ENCODE data around the gene GPC1. TPM values are rescaled to one million over a fixed set of nuclear protein-coding genes. Genes with fewer than 3 reads are reported as not detected.

The GPC1 gene
- total RNA-seq, 1 experiment from 2014 or later: 38.9 TPM

DNA sequence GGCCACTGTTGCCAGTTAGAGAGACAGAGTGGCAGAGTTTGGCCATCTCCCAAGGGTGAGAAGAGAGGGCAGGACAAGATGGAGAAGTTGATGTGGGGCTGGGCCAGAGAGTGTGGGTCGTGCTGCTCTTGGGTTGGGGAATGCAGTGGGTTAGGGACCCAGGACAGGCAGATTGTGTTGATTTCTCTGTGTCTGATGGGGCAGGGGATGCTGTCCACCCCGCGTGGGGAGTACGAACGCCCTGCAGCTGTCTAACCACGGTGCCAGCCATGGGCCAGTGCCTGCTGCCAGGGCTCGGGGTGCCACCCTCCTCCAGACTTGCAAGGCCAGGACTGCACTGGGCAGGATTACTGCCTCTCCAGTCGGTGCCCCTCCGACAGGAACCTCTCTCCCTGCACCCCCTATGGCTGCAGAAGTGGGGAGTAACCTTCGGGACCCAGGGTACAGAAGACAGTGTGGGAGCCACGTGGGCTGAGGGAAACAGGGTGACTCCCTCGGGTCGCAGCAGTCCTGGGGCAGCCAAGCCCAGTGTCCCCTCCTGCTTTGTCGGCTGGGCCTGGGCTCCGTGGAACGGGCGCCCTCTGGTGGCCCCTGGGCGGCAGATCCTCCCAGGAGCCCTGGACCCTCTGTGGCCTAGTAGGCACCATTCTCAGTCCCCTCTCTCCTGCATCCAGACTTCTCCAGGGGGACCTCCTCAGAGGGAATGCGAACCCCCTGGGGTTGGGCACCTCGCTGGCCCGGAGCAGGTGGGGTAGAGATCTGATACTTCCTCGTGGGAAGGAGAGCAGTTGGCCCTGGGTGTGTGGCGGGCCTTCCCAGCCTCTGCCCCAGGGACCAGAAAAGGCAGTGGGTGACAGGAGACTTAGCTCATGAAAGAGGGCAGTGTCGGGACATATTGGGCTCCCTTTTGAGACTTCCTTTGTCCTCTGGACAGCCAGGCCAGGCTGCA lies 2.7 kb downstream of the GPC1 start:
- Mint-ChIP-seq H3K4me1 (ENCODE audit: insufficient read depth, unreplicated experiment) (peaks cover 15% of the 10 kb centered on the region), H3K27ac (ENCODE audit: low read depth, unreplicated experiment) (peak overlapping the region; percentile 31), H3K27me3 (ENCODE audit: insufficient read depth, unreplicated experiment) (no peaks in the 10 kb centered on the region), H3K9me3 (ENCODE audit: unreplicated experiment) (no peaks in the 10 kb centered on the region), H3K4me3 (ENCODE audit: unreplicated experiment) (peak overlapping the region; percentile 69), H3K36me3 (ENCODE audit: insufficient read depth, unreplicated experiment) (no peaks in the 10 kb centered on the region)
- POLR2A ChIA-PET: interaction anchor here (0.7 kb wide), 1 partner anchor 11 kb away, joined by 4 read pairs; no protein-coding TSS in a partner anchor
- TF ChIP-seq, protein P1, sequence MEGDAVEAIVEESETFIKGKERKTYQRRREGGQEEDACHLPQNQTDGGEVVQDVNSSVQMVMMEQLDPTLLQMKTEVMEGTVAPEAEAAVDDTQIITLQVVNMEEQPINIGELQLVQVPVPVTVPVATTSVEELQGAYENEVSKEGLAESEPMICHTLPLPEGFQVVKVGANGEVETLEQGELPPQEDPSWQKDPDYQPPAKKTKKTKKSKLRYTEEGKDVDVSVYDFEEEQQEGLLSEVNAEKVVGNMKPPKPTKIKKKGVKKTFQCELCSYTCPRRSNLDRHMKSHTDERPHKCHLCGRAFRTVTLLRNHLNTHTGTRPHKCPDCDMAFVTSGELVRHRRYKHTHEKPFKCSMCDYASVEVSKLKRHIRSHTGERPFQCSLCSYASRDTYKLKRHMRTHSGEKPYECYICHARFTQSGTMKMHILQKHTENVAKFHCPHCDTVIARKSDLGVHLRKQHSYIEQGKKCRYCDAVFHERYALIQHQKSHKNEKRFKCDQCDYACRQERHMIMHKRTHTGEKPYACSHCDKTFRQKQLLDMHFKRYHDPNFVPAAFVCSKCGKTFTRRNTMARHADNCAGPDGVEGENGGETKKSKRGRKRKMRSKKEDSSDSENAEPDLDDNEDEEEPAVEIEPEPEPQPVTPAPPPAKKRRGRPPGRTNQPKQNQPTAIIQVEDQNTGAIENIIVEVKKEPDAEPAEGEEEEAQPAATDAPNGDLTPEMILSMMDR (IDR thresholded peaks at IDR 0.05; ENCODE audit: unreplicated experiment): peak; percentile 96
- DNase-seq (ENCODE audit: unreplicated experiment): peak; percentile 76
- CTCF ChIA-PET: interaction anchor here (0.6 to 2.4 kb wide), 20 partner anchors 11 to 384 kb away, joined by 3 to 28 read pairs (median 4); no protein-coding TSS in a partner anchor
- BruUV-seq (replicated peaks): no TSS peak
- intact Hi-C loops (cut with micrococcal nuclease): loop anchor here (1.0 to 10.0 kb wide), 3 partner anchors 113 to 373 kb away; no protein-coding TSS in a partner anchor

- Mint-ChIP-seq H3K36me3 (ENCODE audit: insufficient read depth, unreplicated experiment) (no peaks in the 10 kb centered on the region), H3K4me3 (ENCODE audit: unreplicated experiment) (no peak overlapping the region), H3K9me3 (ENCODE audit: unreplicated experiment) (no peaks in the 10 kb centered on the region), H3K4me1 (ENCODE audit: insufficient read depth, unreplicated experiment) (peaks cover 6% of the 10 kb centered on the region), H3K27me3 (ENCODE audit: insufficient read depth, unreplicated experiment) (no peaks in the 10 kb centered on the region), H3K27ac (ENCODE audit: low read depth, unreplicated experiment) (no peak overlapping the region)
- TF ChIP-seq, protein P1 (IDR thresholded peaks at IDR 0.05; ENCODE audit: unreplicated experiment): no peak
- no TSS peak for BruUV-seq (replicated peaks)
- intact Hi-C loops (cut with micrococcal nuclease): loop anchor here (1.0 to 10.0 kb wide), 3 partner anchors 114 to 374 kb away; no protein-coding TSS in a partner anchor
- ChIA-PET CTCF (interaction anchor here (0.6 to 2.4 kb wide), 20 partner anchors 11 to 385 kb away, joined by 3 to 28 read pairs (median 4); no protein-coding TSS in a partner anchor), POLR2A (no interaction called here)
- no peak for DNase-seq (ENCODE audit: unreplicated experiment)
These were observed 3.6 kb downstream of the GPC1 start for GRCh38 chr2:240438810-240439697.

DNA sequence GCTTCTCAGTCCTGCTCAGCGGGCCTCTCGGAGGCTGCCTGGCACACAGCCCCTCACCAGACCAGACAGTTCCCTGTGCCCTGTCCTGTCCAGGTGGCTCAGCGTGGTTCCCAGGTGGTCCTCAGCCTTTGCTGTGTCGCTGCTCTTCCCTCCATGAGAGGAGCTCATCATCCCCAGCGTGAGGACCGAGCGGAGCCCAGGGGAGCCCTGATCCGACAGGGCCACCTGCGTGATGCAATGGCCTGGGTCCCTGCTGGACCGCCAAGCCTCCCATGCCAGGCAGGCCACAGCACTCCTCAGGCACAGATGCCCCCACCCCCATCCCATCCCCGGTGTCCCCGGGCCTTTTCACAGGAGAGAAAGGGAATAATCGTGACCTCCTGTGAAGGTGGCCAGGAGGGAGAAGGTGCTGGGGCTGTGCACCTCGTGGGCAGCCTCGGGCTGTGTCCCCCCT lies 4.3 kb downstream of the GPC1 start:
- no peak overlapping the region for H3K4me3 Mint-ChIP-seq (ENCODE audit: unreplicated experiment)
- H3K27ac Mint-ChIP-seq (ENCODE audit: low read depth, unreplicated experiment): no peak overlapping the region
- no peak for DNase-seq (ENCODE audit: unreplicated experiment)
- no peaks in the 10 kb centered on the region for H3K36me3 Mint-ChIP-seq (ENCODE audit: insufficient read depth, unreplicated experiment)
- H3K4me1 Mint-ChIP-seq (ENCODE audit: insufficient read depth, unreplicated experiment): peaks cover 6% of the 10 kb centered on the region
- BruUV-seq (replicated peaks): no TSS peak
- TF ChIP-seq, protein P1 (IDR thresholded peaks at IDR 0.05; ENCODE audit: unreplicated experiment): no peak
- ChIA-PET POLR2A (no interaction called here), CTCF (interaction anchor here (0.5 to 2.4 kb wide), 12 partner anchors 10 to 379 kb away, joined by 3 to 28 read pairs (median 4); no protein-coding TSS in a partner anchor)
- intact Hi-C loops (cut with micrococcal nuclease): loop anchor here (10.0 kb wide), 2 partner anchors 115 to 375 kb away; no protein-coding TSS in a partner anchor
- no peaks in the 10 kb centered on the region for H3K27me3 Mint-ChIP-seq (ENCODE audit: insufficient read depth, unreplicated experiment)
- H3K9me3 Mint-ChIP-seq (ENCODE audit: unreplicated experiment): no peaks in the 10 kb centered on the region

Data from MCF 10A (cell line).